Uterus (tissue), 4 donors: ENCODE results near the gene NEMP2. TPM values are rescaled to one million over a fixed set of nuclear protein-coding genes. Genes with fewer than 3 reads are reported as not detected.

Experiments used
- DNase-seq, 2 donors: peaks; one replicate each; pipeline ENCODE4 v3.0.0-alpha.2; 2019 to 2020
- H3K27ac ChIP-seq, 2 donors: fragments of 200-600 bp; sonication (generic); 1 replicate in 1 of 2; 2 replicates in 1 of 2; pipeline ENCODE4 v1.5.1; 2016 to 2018
- H3K27me3 ChIP-seq, 2 donors: fragments of 200-600 bp; sonication (generic); one replicate each; pipeline ENCODE4 v1.5.1; 2018 to 2019; ENCODE audit warnings: control low read depth in 1 of 2
- H3K36me3 ChIP-seq, 2 donors: fragments of 200-600 bp; sonication (generic); one replicate each; pipeline ENCODE4 v1.5.1; 2019; ENCODE audit warnings: control low read depth in 1 of 2
- H3K4me1 ChIP-seq, 2 donors: fragments of 200-600 bp; sonication (generic); one replicate each; pipeline ENCODE4 v1.5.1; 2018 to 2019; ENCODE audit warnings: control low read depth in 1 of 2
- H3K4me3 ChIP-seq, 2 donors: fragments of 200-600 bp; sonication (generic); 1 replicate in 1 of 2; 2 replicates in 1 of 2; pipeline ENCODE4 v1.5.1; 2018 to 2019; ENCODE audit warnings: mild to moderate bottlenecking in 1 of 2
- H3K9me3 ChIP-seq, 2 donors: fragments of 200-600 bp; sonication (generic); one replicate each; pipeline ENCODE4 v1.5.1; 2019; ENCODE audit warnings: control low read depth in 1 of 2
- CTCF ChIP-seq, 4 experiments: fragments of 200-600 bp in 2 of 4; fragments of 450-650 bp in 2 of 4; sonication (generic) in 2 of 4; IDR thresholded peaks; one replicate each; pipeline ENCODE4 v1.5.1; 2016 to 2019; ENCODE audit warnings: antibody characterized with exemption in 4 of 4, mild to moderate bottlenecking in 2 of 4, moderate library complexity in 1 of 4
- POLR2A ChIP-seq, 2 donors: fragments of 450-650 bp; IDR thresholded peaks; one replicate each; pipeline ENCODE4 v1.6.1; 2016; ENCODE audit warnings: antibody characterized with exemption in 2 of 2, mild to moderate bottlenecking in 1 of 2, moderate library complexity in 1 of 2
- intact Hi-C: fragments of 100-400 bp; cut with DNase I; formaldehyde crosslinking; loops from one replicate; pipeline ENCODE4 v1.15.1; 2023; ENCODE audit warnings: low total_unique reads
- total RNA-seq, 4 donors: library from RNA; depleted of rRNA in 3 of 4; stranded (reverse); fragments of >200 nt in 3 of 4; gene quantifications; one replicate each; pipeline versions ENCODE4 v1.1.0 to v1.2.4, GENCODE V29; 2014 to 2023
- donor health status: DM: yes; HTN: yes; CAD: no.

The NEMP2 gene
- total RNA-seq, 4 donors from 2014 or later, result 2.0 to 16.5 (median 5.7) TPM

- no peak for DNase-seq
- intact Hi-C loops, result no loop called here
- peaks cover 0 to 21% of the 10 kb centered on the region in 2 donors for H3K9me3 ChIP-seq
Measured at GRCh38 chr2:190538201-190538600, 3.7 kb upstream of the NEMP2 start.

GRCh38 chr2:190537765-190538164 lies 3.2 kb upstream of the NEMP2 start:
- Histone ChIP-seq H3K36me3 (no peaks in the 10 kb centered on the region), H3K4me3 (no peak overlapping the region), H3K4me1 (no peaks in the 10 kb centered on the region), H3K27me3 (no peaks in the 10 kb centered on the region), H3K9me3 (peaks cover 0 to 21% of the 10 kb centered on the region in 2 donors), H3K27ac (no peak overlapping the region)
- intact Hi-C loops, result no loop called here
- DNase-seq, result no peak
- TF ChIP-seq CTCF (IDR thresholded peaks at IDR 0.05) (no peak), POLR2A (IDR thresholded peaks at IDR 0.05) (no peak)

More at GRCh38 chr2:190538201-190538600, 3.7 kb upstream of the NEMP2 start:
- H3K4me3 ChIP-seq, result no peak overlapping the region
- no peaks in the 10 kb centered on the region for H3K36me3 ChIP-seq
- H3K27me3 ChIP-seq, result no peaks in the 10 kb centered on the region
- no peak overlapping the region for H3K27ac ChIP-seq
- TF ChIP-seq POLR2A (IDR thresholded peaks at IDR 0.05), result no peak
- TF ChIP-seq CTCF (IDR thresholded peaks at IDR 0.05), result no peak
- H3K4me1 ChIP-seq, result no peaks in the 10 kb centered on the region

- peaks cover 0 to 11% of the 10 kb centered on the region in 2 donors for H3K9me3 ChIP-seq
- no peaks in the 10 kb centered on the region for H3K4me1 ChIP-seq
- no peaks in the 10 kb centered on the region for H3K27me3 ChIP-seq
- H3K36me3 ChIP-seq, result no peaks in the 10 kb centered on the region
- no peak for DNase-seq
- TF ChIP-seq CTCF (IDR thresholded peaks at IDR 0.05) (no peak), POLR2A (IDR thresholded peaks at IDR 0.05) (no peak)
- H3K4me3 ChIP-seq, result peak overlapping the region in 1 of 2 donors; percentile 71
- intact Hi-C loops, result no loop called here
- peak overlapping the region; percentile 98 to 99 for H3K27ac ChIP-seq
Measured at GRCh38 chr2:190535586-190535985, 1.1 kb upstream of the NEMP2 start.

GRCh38 chr2:190535121-190535439 lies 558 bp upstream of the NEMP2 start:
- Histone ChIP-seq H3K9me3 (peaks cover 0 to 6% of the 10 kb centered on the region in 2 donors), H3K27me3 (no peaks in the 10 kb centered on the region), H3K4me3 (peak overlapping the region; percentile 71 to 78), H3K36me3 (no peaks in the 10 kb centered on the region), H3K27ac (peak overlapping the region; percentile 98 to 99), H3K4me1 (no peaks in the 10 kb centered on the region)
- TF ChIP-seq POLR2A (IDR thresholded peaks at IDR 0.05), result no peak
- TF ChIP-seq CTCF (IDR thresholded peaks at IDR 0.05), result no peak
- intact Hi-C loops, result no loop called here
- DNase-seq, result no peak

- intact Hi-C loops, result no loop called here
- Histone ChIP-seq H3K4me3 (peak overlapping the region; percentile 71 to 78), H3K36me3 (no peaks in the 10 kb centered on the region), H3K4me1 (no peaks in the 10 kb centered on the region), H3K9me3 (no peaks in the 10 kb centered on the region), H3K27me3 (no peaks in the 10 kb centered on the region), H3K27ac (peak overlapping the region; percentile 98 to 99)
- DNase-seq, result no peak
- TF ChIP-seq POLR2A (IDR thresholded peaks at IDR 0.05) (no peak), CTCF (IDR thresholded peaks at IDR 0.05) (no peak)
Measured at GRCh38 chr2:190533968-190534309, 583 bp downstream of the NEMP2 start.
